HepG2 (cell line): ENCODE measurements around the gene ABCA13.

Source experiments
- CEBPG ChIP-seq: IDR thresholded peaks from 2 replicates; pipeline ENCODE4 v1.6.1; 2016
- MYNN ChIP-seq: sonication (generic); formaldehyde crosslinking; IDR thresholded peaks from 2 replicates; pipeline ENCODE4 v1.4.0; 2020; ENCODE audit warnings: mild to moderate bottlenecking, low read depth, missing genetic modification reagents
- POLR2AphosphoS5 ChIP-seq: IDR thresholded peaks from 2 replicates; pipeline ENCODE4 v1.6.1; 2012; ENCODE audit warnings: low read depth, low read length
- RARG ChIP-seq: sonication (generic); formaldehyde crosslinking; IDR thresholded peaks from 2 replicates; pipeline ENCODE4 v1.4.0; 2020; ENCODE audit warnings: low read depth, mild to moderate bottlenecking, missing genetic modification reagents
- SP2 ChIP-seq: sonication (generic); formaldehyde crosslinking; IDR thresholded peaks from 2 replicates; pipeline ENCODE4 v1.5.1; 2020; ENCODE audit warnings: mild to moderate bottlenecking, missing genetic modification reagents

GRCh38 chr7:48537561-48537960 lies 366.3 kb downstream of the ABCA13 start:
- TF ChIP-seq POLR2AphosphoS5, result no peak
- TF ChIP-seq MYNN, result no peak
- TF ChIP-seq CEBPG (CRISPR knock-in tag), result no peak
- TF ChIP-seq RARG (CRISPR knock-in tag), result no peak
- TF ChIP-seq SP2 (CRISPR knock-in tag), result no peak
